HG02884 (cell line): ENCODE data around the gene BMP7.
"Not testable (repeated sequence)": the region's sequence is repeated elsewhere in the genome, so short reads cannot be mapped to it uniquely, and the experiment has no call there.

Experiments
- ATAC-seq: cut with Tn5 transposase; IDR thresholded peaks from one replicate; pipeline ENCODE4 v1.9.1; 2021; ENCODE audit warnings: mild to moderate bottlenecking, moderate library complexity; ENCODE audit not compliant: unreplicated experiment

The BMP7 gene

GRCh38 chr20:57174737-57175136 lies 91.7 kb downstream of the BMP7 start:
- ATAC-seq: no peak

- ATAC-seq: no peak
Measured at GRCh38 chr20:57173986-57174385, 92.5 kb downstream of the BMP7 start.

GRCh38 chr20:57173041-57173440 lies 93.4 kb downstream of the BMP7 start:
- no peak for ATAC-seq

- no peak for ATAC-seq
Measured at GRCh38 chr20:57170343-57170742, 96.1 kb downstream of the BMP7 start.

GRCh38 chr20:57169162-57169561 lies 97.3 kb downstream of the BMP7 start:
- no peak for ATAC-seq

- ATAC-seq: no peak
Measured at GRCh38 chr20:57167971-57168701, 98.3 kb downstream of the BMP7 start.

GRCh38 chr20:57167292-57167655 lies 99.2 kb downstream of the BMP7 start:
- no peak for ATAC-seq

- ATAC-seq: no peak
Measured at GRCh38 chr20:57166568-57167291, 99.7 kb downstream of the BMP7 start.

- ATAC-seq: no peak
Measured at GRCh38 chr20:57165427-57166004, 100.9 kb downstream of the BMP7 start.

- ATAC-seq: no peak
Measured at GRCh38 chr20:57164872-57165271, 101.6 kb downstream of the BMP7 start.

GRCh38 chr20:57163041-57163440 lies 103.4 kb downstream of the BMP7 start:
- no peak for ATAC-seq

- ATAC-seq: no peak
Measured at GRCh38 chr20:57162362-57162652, 104.1 kb downstream of the BMP7 start.

GRCh38 chr20:57161478-57162361 lies 104.7 kb downstream of the BMP7 start:
- ATAC-seq: no peak

GRCh38 chr20:57160985-57161384 lies 105.5 kb downstream of the BMP7 start:
- ATAC-seq: no peak

- ATAC-seq: no peak
Measured at GRCh38 chr20:57159945-57160610, 106.4 kb downstream of the BMP7 start.

GRCh38 chr20:57159193-57159851 lies 107.1 kb downstream of the BMP7 start:
- no peak for ATAC-seq

GRCh38 chr20:57158474-57158873 lies 108.0 kb downstream of the BMP7 start:
- ATAC-seq: no peak

- ATAC-seq: not testable (repeated sequence)
Measured at GRCh38 chr20:57157787-57158186, 108.7 kb downstream of the BMP7 start.

- ATAC-seq: no peak
Measured at GRCh38 chr20:57157106-57157691, 109.2 kb downstream of the BMP7 start.
